Colonic mucosa (tissue), 4 donors: ENCODE results near the gene TP53I11. TPM values are rescaled to one million over a fixed set of nuclear protein-coding genes. Genes with fewer than 3 reads are reported as not detected.

Experiments used
- DNase-seq: peaks from one replicate; pipeline ENCODE4 v3.0.0-alpha.2; 2020
- H3K27ac ChIP-seq: fragments of 200-600 bp; one replicate; pipeline ENCODE4 v1.8.0; 2021
- H3K27me3 ChIP-seq: fragments of 200-600 bp; one replicate; pipeline ENCODE4 v1.8.0; 2021
- H3K36me3 ChIP-seq: fragments of 200-600 bp; one replicate; pipeline ENCODE4 v1.8.0; 2021
- H3K4me1 ChIP-seq: fragments of 200-600 bp; one replicate; pipeline ENCODE4 v1.8.0; 2021; ENCODE audit warnings: mild to moderate bottlenecking
- H3K4me3 ChIP-seq: fragments of 200-600 bp; one replicate; pipeline ENCODE4 v1.8.0; 2021
- H3K9ac ChIP-seq, 2 donors: one replicate each; pipeline ENCODE4 v1.7.0; 2013; ENCODE audit warnings: control low read depth in 2 of 2, low read depth in 2 of 2, low read length in 2 of 2
- H3K9me3 ChIP-seq: fragments of 200-600 bp; one replicate; pipeline ENCODE4 v1.8.0; 2021
- intact Hi-C: fragments of 100-400 bp; cut with DNase I; formaldehyde crosslinking; loops from one replicate; pipeline ENCODE4 v1.14.1; 2022
- total RNA-seq, 2 donors: library from RNA; stranded (reverse); fragmentation: NEBNext Ultra II Directional in 1 of 2; extraction: Animal tissue kit (Norgen Biotek cat#: 25700) in 1 of 2; gene quantifications; one replicate each; pipeline ENCODE4 v1.2.1, GENCODE V29; 2021
- TF ChIP-seq, protein P1 (sequence below): fragments of 200-600 bp; IDR thresholded peaks from one replicate; pipeline ENCODE4 v1.8.0; 2022; ENCODE audit warnings: antibody characterized with exemption, mild to moderate bottlenecking
- donor health status: healthy.
- donor health status: DM: no; HTN: no; CAD: no.
- donor health status: DM: no; HTN: no; CAD: no.

Gene TP53I11
- total RNA-seq, 2 donors from 2014 or later: 103 to 158 TPM

DNA sequence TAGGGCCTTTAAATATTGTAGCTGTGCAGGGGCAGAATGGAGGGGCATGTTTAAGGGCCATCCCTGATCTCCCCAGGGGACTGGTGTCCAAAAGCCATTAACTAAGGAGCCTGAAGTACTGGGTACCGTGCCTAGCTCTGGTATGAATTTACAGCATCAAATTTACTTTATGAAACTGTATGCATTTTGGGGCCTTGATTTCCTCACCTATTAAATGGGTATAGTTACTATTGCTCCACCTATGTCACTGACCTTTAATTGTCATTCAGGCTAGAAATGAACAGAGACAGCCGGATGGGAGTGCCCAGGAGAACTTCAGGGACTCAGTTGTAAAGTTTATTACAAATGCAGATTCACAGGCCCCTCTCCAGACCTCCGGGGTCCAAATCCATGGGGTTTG lies 11.8 kb upstream of the TP53I11 start:
- DNase-seq: no peak
- H3K36me3 ChIP-seq: no peaks in the 10 kb centered on the region
- no peak overlapping the region for H3K4me3 ChIP-seq
- intact Hi-C loops: no loop called here
- H3K27me3 ChIP-seq: no peaks in the 10 kb centered on the region
- TF ChIP-seq, protein P1, sequence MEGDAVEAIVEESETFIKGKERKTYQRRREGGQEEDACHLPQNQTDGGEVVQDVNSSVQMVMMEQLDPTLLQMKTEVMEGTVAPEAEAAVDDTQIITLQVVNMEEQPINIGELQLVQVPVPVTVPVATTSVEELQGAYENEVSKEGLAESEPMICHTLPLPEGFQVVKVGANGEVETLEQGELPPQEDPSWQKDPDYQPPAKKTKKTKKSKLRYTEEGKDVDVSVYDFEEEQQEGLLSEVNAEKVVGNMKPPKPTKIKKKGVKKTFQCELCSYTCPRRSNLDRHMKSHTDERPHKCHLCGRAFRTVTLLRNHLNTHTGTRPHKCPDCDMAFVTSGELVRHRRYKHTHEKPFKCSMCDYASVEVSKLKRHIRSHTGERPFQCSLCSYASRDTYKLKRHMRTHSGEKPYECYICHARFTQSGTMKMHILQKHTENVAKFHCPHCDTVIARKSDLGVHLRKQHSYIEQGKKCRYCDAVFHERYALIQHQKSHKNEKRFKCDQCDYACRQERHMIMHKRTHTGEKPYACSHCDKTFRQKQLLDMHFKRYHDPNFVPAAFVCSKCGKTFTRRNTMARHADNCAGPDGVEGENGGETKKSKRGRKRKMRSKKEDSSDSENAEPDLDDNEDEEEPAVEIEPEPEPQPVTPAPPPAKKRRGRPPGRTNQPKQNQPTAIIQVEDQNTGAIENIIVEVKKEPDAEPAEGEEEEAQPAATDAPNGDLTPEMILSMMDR: no peak
- H3K27ac ChIP-seq: no peak overlapping the region
- no peaks in the 10 kb centered on the region for H3K4me1 ChIP-seq
- no peak overlapping the region for H3K9ac ChIP-seq
- H3K9me3 ChIP-seq: no peaks in the 10 kb centered on the region

DNA sequence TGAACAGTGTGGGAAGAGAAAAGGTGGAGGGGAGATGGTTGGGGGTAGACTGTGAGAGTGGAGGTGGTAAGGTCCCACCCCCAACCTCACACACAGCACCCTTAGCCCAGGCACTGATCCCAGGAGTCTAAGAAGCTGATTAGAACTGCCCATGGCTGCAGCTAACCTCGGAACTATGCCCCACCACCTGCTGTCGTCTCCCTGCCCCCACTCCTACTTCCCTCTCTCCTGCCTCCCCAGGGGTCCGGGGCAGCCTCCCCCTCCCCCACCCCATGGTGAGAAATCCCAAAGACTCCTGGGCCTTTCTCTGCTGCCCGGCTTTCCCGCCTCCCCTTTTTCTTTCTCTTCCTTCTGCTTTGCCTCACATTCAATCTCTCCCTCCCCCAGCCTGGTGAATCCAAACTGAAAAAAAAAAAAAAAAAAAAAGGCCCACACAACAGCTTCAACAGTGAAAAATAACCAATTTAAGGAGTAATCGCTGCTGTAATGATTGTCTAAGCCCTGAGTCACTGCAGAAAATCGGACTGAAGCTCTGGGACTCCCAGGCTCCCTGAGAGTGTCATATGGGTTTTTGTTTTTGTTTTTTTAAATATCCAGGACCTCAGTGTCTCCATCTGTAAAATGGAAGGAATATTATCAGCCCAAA lies 9.6 kb upstream of the TP53I11 start:
- no peaks in the 10 kb centered on the region for H3K36me3 ChIP-seq

DNA sequence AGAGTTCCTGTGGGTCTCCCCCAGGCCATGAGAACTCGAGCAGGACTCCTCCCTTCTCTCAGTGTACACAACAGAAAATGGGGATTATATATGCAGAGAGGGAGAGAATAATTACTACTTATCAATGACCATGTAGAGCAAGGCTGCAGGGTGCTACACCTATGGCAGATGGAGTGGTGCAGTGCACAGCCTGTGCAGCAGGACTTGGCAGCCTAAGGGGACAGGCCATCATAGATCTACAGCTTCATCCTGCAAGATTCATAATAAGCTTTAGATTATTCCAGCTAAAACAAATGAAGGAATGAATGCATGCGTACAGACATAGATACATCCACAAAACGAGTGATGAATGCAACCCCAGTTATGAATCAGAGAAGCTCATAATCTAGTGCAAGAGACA lies 8.4 kb upstream of the TP53I11 start:
- intact Hi-C loops: no loop called here
- no peak for DNase-seq
- Histone ChIP-seq H3K9ac (peak overlapping the region in 1 of 2 donors; percentile 9), H3K9me3 (no peaks in the 10 kb centered on the region), H3K27me3 (no peaks in the 10 kb centered on the region), H3K27ac (no peak overlapping the region), H3K4me1 (peaks cover 11% of the 10 kb centered on the region), H3K4me3 (no peak overlapping the region), H3K36me3 (no peaks in the 10 kb centered on the region)
- TF ChIP-seq, protein P1: no peak

More for the DNA sequence above, 9.6 kb upstream of the TP53I11 start:
- Histone ChIP-seq H3K4me3 (no peak overlapping the region), H3K27me3 (no peaks in the 10 kb centered on the region), H3K4me1 (peaks cover 5% of the 10 kb centered on the region), H3K9ac (no peak overlapping the region), H3K9me3 (no peaks in the 10 kb centered on the region), H3K27ac (no peak overlapping the region)
- DNase-seq: no peak
- intact Hi-C loops: no loop called here
- TF ChIP-seq, protein P1: no peak

DNA sequence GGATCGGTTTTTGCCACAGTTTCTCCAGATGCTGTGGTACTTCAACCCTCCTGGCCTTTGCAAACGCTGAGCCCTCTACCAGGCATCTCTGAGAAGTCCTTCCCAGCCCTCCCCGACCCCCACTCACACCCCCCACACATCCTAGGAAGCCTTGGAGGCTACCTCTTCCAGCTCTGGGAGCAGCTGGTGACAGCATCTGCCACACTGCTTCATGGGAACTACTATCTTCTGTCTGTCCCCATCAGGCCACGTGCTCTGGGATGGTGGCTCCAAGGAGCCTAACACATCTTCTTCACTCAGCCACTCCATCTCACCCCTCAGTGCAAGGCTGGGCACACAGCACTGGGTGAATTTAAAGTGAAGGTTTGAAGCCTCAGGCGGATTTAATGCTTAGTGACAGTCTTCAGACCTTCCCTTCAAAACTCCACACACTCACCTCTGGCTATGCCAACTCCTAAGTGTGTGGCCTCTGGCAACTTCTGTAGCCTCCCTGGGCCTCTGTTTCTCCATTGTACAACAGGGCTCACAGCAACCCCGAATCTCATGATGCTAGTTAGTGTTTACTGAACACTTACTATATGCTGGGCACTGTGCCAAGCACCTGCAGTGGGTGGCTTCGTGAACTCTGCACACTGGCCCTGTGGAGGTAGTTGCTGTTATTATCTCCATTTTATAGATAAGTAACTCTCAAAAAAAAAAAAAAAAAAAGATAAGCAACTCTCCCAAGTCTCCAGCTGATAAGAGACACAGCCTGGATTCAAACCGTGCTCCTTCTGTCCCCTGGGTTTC lies 7.3 kb upstream of the TP53I11 start:
- no peaks in the 10 kb centered on the region for H3K36me3 ChIP-seq
- peak; percentile 82 for DNase-seq
- intact Hi-C loops: no loop called here
- no peaks in the 10 kb centered on the region for H3K27me3 ChIP-seq
- no peaks in the 10 kb centered on the region for H3K9me3 ChIP-seq
- H3K27ac ChIP-seq: no peak overlapping the region
- H3K9ac ChIP-seq: peak overlapping the region in 1 of 2 donors; percentile 13
- peaks cover 12% of the 10 kb centered on the region for H3K4me1 ChIP-seq
- TF ChIP-seq, protein P1: no peak
- no peak overlapping the region for H3K4me3 ChIP-seq

DNA sequence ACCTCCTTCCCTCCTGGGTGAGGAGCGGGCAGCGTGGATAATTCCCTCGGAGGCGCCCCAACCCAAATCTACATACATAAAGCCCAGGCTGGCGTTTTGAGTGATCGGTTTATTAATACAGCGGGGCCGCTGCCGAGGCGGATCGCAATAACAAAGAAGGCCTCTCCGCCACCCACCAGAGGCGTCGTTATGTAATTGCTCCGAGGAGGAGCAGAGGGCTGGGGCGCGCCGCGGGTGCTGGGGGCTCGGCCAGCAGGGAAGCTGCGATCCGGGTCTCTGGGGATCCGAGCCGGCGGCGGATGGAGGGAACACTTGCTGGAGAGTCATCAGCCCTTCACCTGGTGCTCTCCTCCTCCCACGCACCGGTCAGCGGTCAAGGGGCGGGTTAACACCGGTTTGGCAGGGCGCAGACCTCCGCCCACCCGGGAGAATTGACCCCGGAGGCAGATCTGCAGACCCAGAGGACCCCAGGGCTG lies 6.4 kb upstream of the TP53I11 start:
- H3K4me3 ChIP-seq: no peak overlapping the region
- TF ChIP-seq, protein P1: no peak
- no peaks in the 10 kb centered on the region for H3K36me3 ChIP-seq
- H3K9me3 ChIP-seq: no peaks in the 10 kb centered on the region
- peak overlapping the region in 1 of 2 donors; percentile 41 for H3K9ac ChIP-seq
- H3K4me1 ChIP-seq: peaks cover 18% of the 10 kb centered on the region
- DNase-seq: no peak
- no peaks in the 10 kb centered on the region for H3K27me3 ChIP-seq
- intact Hi-C loops: no loop called here
- H3K27ac ChIP-seq: no peak overlapping the region
